Heart right ventricle (tissue), 16 donors: ENCODE measurements around the gene URI1. TPM values are rescaled to one million over a fixed set of nuclear protein-coding genes. Genes with fewer than 3 reads are reported as not detected.

Experiments
- ATAC-seq, 8 donors: fragments of 200-7000 bp; cut with Tn5 transposase; one replicate each; pipeline ENCODE4 v1.9.1; 2020; ENCODE audit warnings: mild to moderate bottlenecking in 8 of 8, moderate library complexity in 8 of 8, moderate number of reproducible peaks in 1 of 8
- DNase-seq, 2 donors: peaks; one replicate each; pipeline ENCODE4 v3.0.0-alpha.2; 2020
- H3K27ac ChIP-seq, 10 donors: fragments of 200-600 bp; sonication (generic) in 2 of 10; one replicate each; pipeline versions ENCODE4 v1.5.0 to v1.8.0; 2020 to 2022; ENCODE audit warnings: mild to moderate bottlenecking in 3 of 10
- H3K27me3 ChIP-seq, 7 donors: fragments of 200-600 bp; one replicate each; pipeline ENCODE4 v1.8.0; 2021 to 2022; ENCODE audit warnings: mild to moderate bottlenecking in 2 of 7
- H3K36me3 ChIP-seq, 9 donors: fragments of 200-600 bp; sonication (generic) in 1 of 9; one replicate each; pipeline versions ENCODE4 v1.5.0 to v1.8.0; 2020 to 2022; ENCODE audit warnings: mild to moderate bottlenecking in 2 of 9
- H3K4me1 ChIP-seq, 9 donors: fragments of 200-600 bp; sonication (generic) in 1 of 9; one replicate each; pipeline versions ENCODE4 v1.5.0 to v1.8.0; 2020 to 2022; ENCODE audit warnings: mild to moderate bottlenecking in 4 of 9
- H3K4me3 ChIP-seq, 10 donors: fragments of 200-600 bp; sonication (generic) in 2 of 10; one replicate each; pipeline versions ENCODE4 v1.5.0 to v1.8.0; 2020 to 2022; ENCODE audit warnings: mild to moderate bottlenecking in 7 of 10, moderate library complexity in 2 of 10
- H3K9me3 ChIP-seq, 11 donors: fragments of 200-600 bp in 10 of 11; sonication (generic) in 2 of 11; one replicate each; pipeline versions ENCODE4 v1.5.0 to v1.8.0; 2013 to 2022; ENCODE audit warnings: mild to moderate bottlenecking in 2 of 11, control low read depth in 1 of 11, moderate library complexity in 1 of 11
- WGBS, 2 donors: extraction: QIAGEN DNeasy Blood & Tissue Kit; methylation state at CpG; one replicate each; pipeline ENCODE4 v1.1.7; 2013; ENCODE audit warnings: inconsistent platforms in 1 of 2; 5-methylcytosine and 5-hydroxymethylcytosine counted together
- intact Hi-C, 10 donors: fragments of 100-400 bp; cut with DNase I; formaldehyde crosslinking; loops; one replicate each; pipeline versions ENCODE4 v1.11.1 to v1.14.2; 2022
- polyA plus RNA-seq, 2 donors: library from polyadenylated mRNA; stranded (reverse); fragments of 200-250 nt; gene quantifications; one replicate each; pipeline ENCODE4 v1.2.3, GENCODE V29; 2013
- total RNA-seq, 10 donors: library from RNA; stranded (reverse); fragmentation: NEBNext Ultra II Directional in 3 of 10; extraction: Animal tissue kit (Norgen Biotek cat#: 25700) in 3 of 10; gene quantifications; one replicate each; pipeline versions ENCODE4 v1.2.1 to v1.2.4, GENCODE V29; 2021 to 2023
- TF ChIP-seq, protein P1 (sequence below), 9 donors: fragments of 200-600 bp; sonication (generic) in 2 of 9; IDR thresholded peaks; one replicate each; pipeline versions ENCODE4 v1.5.0 to v1.8.0; 2021 to 2022; ENCODE audit warnings: antibody characterized with exemption in 9 of 9, mild to moderate bottlenecking in 5 of 9, moderate library complexity in 1 of 9
- donor health status: Arrhythmogenic right ventricular cardiomyopathy.
- donor health status: ischemic (EF 13 %, LVEDD 7.1; RV severe dilation, severe dysfunction).
- donor health status: healthy with polysubstance abuse.
- donor health status: DM: no; HTN: yes; CAD: no.
- donor health status: DM: no; HTN: no; CAD: no.
- donor health status: ischemic (EF 25% LVEDD 6.9; RV normal size, moderate dysfunction).
- donor health status: ischemic (EF 25% LVEDD 5.7; RV mildly dilated, moderate dysfunction).
- donor health status: healthy.
- donor health status: DM: yes; HTN: yes; CAD: no.
- donor health status: Ischemic cardiomyopathy.
- donor health status: ischemic (EF 35%, LVEDD 5.7; RV mildly dilated, moderate dysfunction).
- donor health status: nonischemic (EF 11% LVEDD 7.7; RV severe dilation, severe dysfunction).
- donor health status: DM: yes; HTN: yes; CAD: no.
- donor health status: PGD.
- donor health status: ischemic (EF 29% LVEDD 5.4; RV normal size, mild dysfunction).
- donor health status: nonischemic (EF 23%, LVEDD 6.1; RV moderate dilation, normal function).

The URI1 gene
- total and polyA plus RNA-seq, 12 donors, result 10.2 to 47.7 (median 41.9) TPM

- ATAC-seq, result no peak
- Histone ChIP-seq H3K9me3 (no peaks in the 10 kb centered on the region), H3K4me1 (peaks cover 0 to 34% (median 18%) of the 10 kb centered on the region in 9 donors), H3K27ac (no peak overlapping the region), H3K27me3 (no peaks in the 10 kb centered on the region), H3K36me3 (no peaks in the 10 kb centered on the region), H3K4me3 (no peak overlapping the region)
- DNase-seq, result no peak
- intact Hi-C loops, result no loop called here
- 48 to 65% methylated on average over 3 of the region's 3 CpGs for WGBS, 2 donors
- TF ChIP-seq, protein P1, sequence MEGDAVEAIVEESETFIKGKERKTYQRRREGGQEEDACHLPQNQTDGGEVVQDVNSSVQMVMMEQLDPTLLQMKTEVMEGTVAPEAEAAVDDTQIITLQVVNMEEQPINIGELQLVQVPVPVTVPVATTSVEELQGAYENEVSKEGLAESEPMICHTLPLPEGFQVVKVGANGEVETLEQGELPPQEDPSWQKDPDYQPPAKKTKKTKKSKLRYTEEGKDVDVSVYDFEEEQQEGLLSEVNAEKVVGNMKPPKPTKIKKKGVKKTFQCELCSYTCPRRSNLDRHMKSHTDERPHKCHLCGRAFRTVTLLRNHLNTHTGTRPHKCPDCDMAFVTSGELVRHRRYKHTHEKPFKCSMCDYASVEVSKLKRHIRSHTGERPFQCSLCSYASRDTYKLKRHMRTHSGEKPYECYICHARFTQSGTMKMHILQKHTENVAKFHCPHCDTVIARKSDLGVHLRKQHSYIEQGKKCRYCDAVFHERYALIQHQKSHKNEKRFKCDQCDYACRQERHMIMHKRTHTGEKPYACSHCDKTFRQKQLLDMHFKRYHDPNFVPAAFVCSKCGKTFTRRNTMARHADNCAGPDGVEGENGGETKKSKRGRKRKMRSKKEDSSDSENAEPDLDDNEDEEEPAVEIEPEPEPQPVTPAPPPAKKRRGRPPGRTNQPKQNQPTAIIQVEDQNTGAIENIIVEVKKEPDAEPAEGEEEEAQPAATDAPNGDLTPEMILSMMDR (IDR thresholded peaks at IDR 0.05), result no peak
These were observed 36.0 kb downstream of the URI1 start for GRCh38 chr19:29978080-29978479.

DNA sequence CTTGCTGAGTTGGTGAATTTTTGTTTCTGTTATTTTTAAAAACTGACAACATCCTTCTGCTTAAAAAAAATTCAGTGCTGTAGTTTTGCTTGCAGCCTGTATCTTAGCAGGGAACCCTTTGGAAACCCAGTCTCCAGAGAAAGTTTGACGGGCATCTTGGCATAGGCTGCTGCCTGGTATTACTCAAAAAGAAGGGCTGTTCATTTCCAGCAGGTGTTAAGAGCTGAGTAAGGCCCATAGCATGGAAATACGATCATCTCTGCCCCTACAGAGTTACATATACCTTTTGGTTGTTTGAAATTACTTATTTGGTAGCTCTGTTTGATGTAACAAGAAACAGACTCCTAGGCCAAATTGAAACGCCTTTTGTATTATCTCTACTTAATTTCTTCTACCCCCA lies 41.5 kb downstream of the URI1 start:
- WGBS, 2 donors, result 63 to 70% methylated on average over 3 of the region's 3 CpGs
- Histone ChIP-seq H3K4me1 (peaks cover 0 to 27% (median 13%) of the 10 kb centered on the region in 9 donors), H3K9me3 (no peaks in the 10 kb centered on the region), H3K27ac (no peak overlapping the region), H3K36me3 (peaks cover 0 to 28% (median 0%) of the 10 kb centered on the region in 9 donors), H3K4me3 (no peak overlapping the region), H3K27me3 (no peaks in the 10 kb centered on the region)
- no peak for DNase-seq
- ATAC-seq, result no peak
- intact Hi-C loops, result no loop called here
- TF ChIP-seq, protein P1 (IDR thresholded peaks at IDR 0.05), result no peak

- 86 to 91% methylated on average over 2 of the region's 2 CpGs for WGBS, 2 donors
- H3K36me3 ChIP-seq, result peaks cover 0 to 39% (median 0%) of the 10 kb centered on the region in 9 donors
- intact Hi-C loops, result no loop called here
- no peaks in the 10 kb centered on the region for H3K9me3 ChIP-seq
- H3K27me3 ChIP-seq, result no peaks in the 10 kb centered on the region
- no peak for ATAC-seq
- H3K4me1 ChIP-seq, result peaks cover 0 to 27% (median 13%) of the 10 kb centered on the region in 9 donors
- no peak overlapping the region for H3K27ac ChIP-seq
- TF ChIP-seq, protein P1 (IDR thresholded peaks at IDR 0.05), result no peak
- no peak overlapping the region for H3K4me3 ChIP-seq
- no peak for DNase-seq
These were observed 43.2 kb downstream of the URI1 start for GRCh38 chr19:29985196-29985595.

DNA sequence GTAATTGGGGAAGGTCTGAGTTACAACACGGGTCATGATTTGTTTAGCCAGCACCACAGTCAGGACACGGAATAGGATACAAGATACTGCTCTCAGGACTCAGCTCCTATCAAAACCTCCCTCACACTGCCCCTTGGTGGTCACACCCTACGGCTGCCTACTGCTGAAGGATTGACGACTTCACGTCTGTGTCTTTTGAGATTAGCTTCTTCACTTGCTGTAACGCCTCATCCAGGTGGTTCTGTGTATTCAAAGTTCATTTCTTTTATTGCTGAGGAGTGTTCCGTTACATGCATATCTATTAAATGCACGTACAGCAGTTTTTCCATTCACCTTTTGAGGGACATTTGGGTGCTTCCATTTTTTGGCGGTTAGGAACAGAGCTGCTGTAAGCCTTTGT lies 46.3 kb downstream of the URI1 start:
- Histone ChIP-seq H3K27me3 (no peaks in the 10 kb centered on the region), H3K27ac (no peak overlapping the region), H3K36me3 (peaks cover 0 to 59% (median 7%) of the 10 kb centered on the region in 9 donors), H3K4me1 (peaks cover 0 to 6% (median 0%) of the 10 kb centered on the region in 9 donors), H3K9me3 (peaks cover 0 to 17% (median 4%) of the 10 kb centered on the region in 11 donors), H3K4me3 (no peak overlapping the region)
- DNase-seq (no peak), ATAC-seq (no peak)
- intact Hi-C loops, result no loop called here
- TF ChIP-seq, protein P1 (IDR thresholded peaks at IDR 0.05), result no peak
- 88 to 90% methylated on average over 9 of the region's 9 CpGs for WGBS, 2 donors
